HG03064 (cell line): ENCODE results near the gene LRRC34.

Source experiments
- ATAC-seq: cut with Tn5 transposase; IDR thresholded peaks from one replicate; pipeline ENCODE4 v1.9.1; 2021; ENCODE audit warnings: low read depth; ENCODE audit not compliant: unreplicated experiment

LRRC34 gene, protein sequence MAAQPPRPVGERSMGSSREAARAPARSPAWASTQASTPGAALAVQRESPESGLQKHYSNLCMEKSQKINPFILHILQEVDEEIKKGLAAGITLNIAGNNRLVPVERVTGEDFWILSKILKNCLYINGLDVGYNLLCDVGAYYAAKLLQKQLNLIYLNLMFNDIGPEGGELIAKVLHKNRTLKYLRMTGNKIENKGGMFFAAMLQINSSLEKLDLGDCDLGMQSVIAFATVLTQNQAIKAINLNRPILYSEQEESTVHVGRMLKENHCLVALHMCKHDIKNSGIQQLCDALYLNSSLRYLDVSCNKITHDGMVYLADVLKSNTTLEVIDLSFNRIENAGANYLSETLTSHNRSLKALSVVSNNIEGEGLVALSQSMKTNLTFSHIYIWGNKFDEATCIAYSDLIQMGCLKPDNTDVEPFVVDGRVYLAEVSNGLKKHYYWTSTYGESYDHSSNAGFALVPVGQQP

DNA sequence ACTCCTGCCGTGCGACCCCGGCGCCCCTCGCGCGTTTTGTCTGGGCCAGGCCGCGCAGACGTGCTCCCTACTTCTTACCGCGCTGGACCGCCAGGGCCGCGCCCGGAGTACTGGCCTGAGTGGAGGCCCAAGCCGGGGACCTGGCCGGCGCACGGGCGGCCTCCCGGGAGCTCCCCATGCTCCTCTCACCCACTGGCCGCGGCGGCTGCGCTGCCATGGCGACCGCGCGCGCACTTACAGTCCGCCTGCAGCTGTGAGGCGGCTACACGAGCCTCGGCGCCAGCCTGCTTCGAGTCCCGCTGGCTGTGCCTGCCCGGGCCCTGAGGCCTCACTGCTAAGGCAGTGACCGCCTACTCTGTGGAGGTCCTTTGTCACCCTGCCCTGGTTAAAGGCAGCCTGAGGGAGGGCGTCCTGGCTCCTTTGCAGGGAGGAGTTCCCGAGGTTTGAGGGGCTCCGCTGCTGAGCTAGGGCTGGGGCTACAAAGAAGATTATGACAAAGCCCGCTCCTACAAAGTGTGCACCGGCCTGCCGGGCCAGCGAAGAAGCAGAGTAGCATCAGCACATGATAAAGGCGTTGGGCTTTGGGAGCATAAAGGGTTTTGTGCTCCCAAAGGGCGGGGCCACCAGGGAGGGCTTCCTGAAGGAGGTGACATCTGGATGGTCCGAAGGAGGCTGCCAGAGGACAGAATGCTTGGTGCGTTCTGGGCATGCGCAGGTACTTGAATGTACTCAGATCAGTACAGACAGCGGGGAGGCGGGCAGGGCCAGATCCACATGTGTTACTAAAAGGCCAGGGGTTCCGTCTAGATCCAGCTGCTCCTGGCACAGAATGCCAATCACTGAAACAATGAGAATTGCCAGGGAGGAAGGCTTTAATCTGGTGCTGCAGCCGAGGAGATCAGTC, at the start of gene LRRC34, which contains the start of gene LRRIQ4:
Gene LRRC34, minus strand, starts transcription at position 573 of the 904 bp plus-strand sequence. Its CDS starts 356 bp downstream, at position 217.
Gene LRRIQ4, plus strand, starts transcription at position 539 of the 904 bp plus-strand sequence. CDS start 9,052 bp downstream, outside the sequence.
- ATAC-seq, result peak; percentile 65

DNA sequence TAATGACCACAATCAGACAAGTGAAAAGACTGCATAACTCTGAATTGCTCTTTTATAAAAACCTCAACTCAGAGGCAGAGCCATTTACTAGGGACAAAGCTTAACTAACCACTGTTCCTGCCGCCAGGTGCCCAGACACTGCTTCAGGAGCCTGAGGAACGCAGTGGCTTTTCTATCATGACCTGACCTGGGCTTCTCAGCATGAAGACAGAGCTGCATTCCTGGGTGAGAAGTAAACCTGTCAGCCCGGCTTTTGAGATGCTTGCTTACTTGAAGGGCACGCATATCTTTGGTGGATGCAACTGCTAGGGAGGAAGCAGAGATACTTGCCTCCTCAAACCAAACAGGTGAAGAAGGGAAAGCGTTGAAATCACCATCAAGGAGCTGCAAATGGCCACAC, 49.2 kb upstream of the LRRC34 start:
- ATAC-seq, result no peak

DNA sequence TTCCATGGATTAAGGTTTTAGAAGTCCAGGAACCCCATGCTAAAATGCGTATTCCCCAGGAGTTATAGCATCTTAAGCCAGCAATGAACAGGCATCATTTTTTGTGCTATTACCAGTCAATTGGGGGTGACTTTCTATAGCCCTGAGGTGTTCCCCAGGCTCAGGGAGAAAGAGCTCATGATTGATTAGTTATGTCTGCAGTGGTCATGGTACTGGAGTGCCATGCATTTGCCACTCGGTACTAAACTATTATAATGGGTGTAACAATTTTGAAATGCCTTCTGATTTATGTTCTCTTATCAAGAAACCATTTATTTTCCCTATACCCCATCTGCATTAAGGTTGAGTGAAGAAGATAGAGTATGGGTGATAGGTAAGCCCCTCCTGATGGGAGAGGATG, 45.1 kb upstream of the LRRC34 start:
- ATAC-seq, result no peak

DNA sequence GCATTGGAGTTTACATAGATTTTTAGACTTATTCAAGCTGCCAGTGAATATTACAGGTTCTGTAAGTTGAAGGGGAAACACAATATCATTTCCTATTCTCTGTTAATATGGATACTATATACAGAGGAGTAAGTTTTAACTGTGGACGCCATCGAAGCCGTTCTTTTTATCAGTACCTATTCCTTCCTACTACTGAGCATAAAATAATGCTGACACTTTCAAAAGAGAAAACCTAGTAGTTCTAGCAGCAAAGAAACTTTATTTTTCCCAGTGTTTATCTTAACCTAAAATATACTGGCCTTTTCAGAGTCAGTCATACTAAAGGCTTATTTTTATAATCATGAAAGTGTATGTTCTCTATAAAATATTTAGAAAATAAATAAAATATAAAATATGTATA, 42.8 kb upstream of the LRRC34 start:
- ATAC-seq, result no peak

DNA sequence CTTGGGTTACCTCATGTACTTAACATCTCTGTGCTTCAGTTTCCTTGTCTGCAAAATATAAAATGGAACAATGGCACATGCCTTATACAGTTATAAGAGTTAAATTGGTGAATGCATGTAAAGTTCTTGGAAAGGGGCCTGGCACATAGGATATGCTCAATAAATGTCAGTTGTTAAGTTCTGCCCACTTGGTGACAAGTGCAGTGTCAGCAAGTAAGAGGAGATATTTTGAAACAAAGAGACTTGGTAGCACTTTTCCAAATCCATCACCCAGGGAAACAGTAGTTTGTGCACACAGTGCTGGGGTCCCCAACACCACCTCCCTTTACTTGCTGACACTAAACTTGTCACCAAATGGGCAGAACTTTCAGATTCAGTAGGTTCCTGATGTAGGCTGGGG, 37.9 kb upstream of the LRRC34 start:
- no peak for ATAC-seq

DNA sequence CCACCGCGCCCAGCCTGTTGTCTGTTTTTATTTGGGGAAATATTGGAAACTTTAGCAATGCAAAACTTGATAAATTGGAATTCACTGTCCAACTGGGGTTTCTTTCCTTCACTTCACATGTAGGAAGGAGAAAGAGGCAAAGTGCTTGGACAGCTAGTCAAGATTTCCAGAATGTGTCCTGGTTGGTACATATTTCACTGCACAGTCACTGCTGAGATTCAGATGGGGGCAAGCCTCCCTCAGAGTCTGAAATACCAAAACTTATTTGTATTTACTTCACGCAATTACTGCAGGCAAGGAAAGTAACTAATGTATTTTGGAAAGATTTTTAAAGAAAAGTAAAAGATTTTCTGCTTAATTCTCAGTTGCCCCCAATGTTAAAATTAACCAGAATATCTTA, 36.0 kb upstream of the LRRC34 start:
- ATAC-seq, result no peak

DNA sequence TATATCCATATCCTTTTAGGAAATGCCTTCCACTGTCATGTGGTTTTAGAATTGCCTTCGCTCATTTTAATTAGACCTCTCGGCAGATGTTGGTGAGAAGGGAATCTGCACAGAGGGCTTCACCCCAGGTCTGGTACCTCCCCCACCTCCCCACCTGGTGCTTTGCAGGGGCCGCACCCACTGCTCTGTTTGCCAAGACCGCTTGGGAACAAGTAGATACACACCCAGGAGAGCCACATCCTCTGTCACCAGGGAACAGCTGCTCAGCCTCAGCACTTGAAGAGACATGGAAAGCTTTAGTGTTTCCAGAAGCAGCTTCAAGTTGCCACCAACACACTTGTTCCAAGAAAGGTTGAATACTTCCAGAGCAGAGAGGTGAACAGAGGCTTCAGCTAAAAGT, 35.2 kb upstream of the LRRC34 start:
- no peak for ATAC-seq

DNA sequence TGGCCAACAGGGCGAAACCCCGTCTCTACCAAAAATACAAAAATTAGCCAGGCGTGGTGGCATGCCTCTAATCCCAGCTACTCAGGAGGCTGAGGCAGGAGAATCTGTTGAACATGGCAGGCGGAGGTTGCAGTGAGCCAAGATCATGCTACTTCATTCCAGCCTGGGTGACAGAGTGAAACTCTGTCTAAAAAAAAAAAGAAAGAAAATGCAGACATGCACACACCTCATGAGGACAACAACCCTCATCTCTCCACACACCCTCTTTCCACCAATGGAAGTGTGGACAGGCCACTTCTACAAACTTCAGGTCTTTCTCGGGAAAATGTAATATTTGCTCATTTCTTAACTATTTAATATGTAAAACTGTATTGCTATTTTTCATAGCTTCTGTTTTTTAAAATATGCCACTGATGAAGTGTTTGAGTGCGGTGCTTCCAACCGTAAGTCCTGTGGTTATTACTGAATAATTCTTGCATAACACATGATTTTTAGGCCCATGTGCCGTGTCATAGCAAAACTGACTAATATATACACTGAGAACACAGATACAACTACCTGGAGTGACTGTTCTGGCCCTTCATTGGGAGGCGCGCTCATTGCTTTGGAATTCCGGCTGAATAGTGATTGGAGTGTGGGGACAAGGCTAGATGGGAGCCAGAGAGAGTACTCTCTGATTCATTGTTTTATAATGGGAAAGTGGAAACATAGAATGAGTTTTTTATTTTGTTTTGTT, 33.9 kb upstream of the LRRC34 start:
- peak; percentile 98 for ATAC-seq

DNA sequence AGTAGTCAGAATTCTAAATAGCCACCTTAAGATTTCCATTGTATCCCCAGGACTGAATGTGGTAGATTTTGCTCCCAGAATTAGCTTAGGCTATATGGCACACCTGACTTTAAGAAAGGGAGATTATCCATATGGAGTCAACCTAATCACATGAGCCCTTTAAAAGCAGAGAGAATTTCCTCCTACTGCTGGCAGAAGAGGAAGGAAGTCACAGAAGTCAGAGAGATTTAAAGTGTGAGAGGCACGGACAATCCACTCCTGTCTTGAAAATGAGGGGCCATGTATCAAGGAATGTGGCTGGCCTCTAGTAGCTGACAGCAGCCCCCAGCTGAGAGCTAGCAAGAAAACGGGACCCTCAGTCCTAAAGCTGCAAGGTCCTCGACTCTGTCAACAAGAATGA, 30.3 kb upstream of the LRRC34 start:
- no peak for ATAC-seq

DNA sequence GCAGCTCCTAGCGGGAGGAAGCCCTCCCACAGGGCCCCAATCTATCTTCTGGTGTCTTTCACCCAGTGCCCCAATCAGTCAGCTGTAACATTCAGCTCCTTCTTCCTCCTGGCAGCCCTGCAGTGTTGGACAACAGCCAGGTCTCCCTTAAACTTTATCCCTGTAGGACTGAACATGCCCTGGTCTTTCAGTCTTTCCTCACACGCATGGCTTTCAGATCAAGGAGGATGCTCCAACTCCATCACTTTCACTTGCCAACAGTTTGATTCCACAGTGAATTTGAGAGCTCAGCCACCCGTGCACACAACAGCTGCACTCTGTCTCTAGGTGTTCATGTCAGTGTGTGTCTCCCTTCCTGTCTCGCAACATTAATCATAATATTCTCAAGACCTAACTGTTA, 28.5 kb upstream of the LRRC34 start:
- ATAC-seq, result peak; percentile 92

DNA sequence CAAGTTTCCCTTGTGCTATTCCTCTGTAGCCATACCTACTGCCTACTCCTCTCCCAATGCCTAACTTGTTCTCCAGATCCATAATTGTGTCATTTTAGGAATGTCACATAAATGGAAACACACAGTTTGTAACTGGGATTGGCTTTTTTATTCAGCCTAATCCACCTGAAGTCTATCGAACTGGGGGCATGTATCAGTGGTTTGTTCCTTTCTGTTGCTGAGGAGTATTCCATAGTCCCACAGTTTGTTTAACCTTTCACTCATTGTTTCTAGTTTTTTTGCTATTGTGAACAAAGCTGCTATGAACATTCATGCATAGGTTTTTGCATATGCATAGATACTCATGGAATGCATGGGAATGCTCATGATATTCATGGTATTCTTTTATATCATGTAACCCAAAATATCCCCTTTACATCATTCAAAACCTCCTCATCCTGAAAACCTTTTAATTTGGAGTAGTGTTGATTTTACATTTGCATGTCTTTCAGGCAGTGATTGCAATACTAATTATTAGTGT, 25.9 kb upstream of the LRRC34 start:
- ATAC-seq, result no peak

DNA sequence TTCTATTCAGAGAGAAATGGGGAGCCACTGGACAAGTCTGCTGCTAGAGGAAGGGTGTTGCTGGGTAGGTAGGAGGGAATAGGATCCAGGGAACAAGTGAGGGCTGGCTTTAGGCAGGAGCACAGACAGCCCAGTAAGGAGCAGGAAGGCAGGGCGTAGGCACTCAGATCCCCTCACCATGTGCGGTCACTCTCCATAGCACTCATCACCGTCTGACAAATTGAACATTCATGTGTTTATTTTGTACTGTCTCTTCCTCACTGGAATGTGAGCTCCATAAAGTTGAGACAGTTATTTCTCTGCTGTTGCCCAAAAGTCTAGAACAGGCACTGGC, 24.2 kb upstream of the LRRC34 start:
- no peak for ATAC-seq

DNA sequence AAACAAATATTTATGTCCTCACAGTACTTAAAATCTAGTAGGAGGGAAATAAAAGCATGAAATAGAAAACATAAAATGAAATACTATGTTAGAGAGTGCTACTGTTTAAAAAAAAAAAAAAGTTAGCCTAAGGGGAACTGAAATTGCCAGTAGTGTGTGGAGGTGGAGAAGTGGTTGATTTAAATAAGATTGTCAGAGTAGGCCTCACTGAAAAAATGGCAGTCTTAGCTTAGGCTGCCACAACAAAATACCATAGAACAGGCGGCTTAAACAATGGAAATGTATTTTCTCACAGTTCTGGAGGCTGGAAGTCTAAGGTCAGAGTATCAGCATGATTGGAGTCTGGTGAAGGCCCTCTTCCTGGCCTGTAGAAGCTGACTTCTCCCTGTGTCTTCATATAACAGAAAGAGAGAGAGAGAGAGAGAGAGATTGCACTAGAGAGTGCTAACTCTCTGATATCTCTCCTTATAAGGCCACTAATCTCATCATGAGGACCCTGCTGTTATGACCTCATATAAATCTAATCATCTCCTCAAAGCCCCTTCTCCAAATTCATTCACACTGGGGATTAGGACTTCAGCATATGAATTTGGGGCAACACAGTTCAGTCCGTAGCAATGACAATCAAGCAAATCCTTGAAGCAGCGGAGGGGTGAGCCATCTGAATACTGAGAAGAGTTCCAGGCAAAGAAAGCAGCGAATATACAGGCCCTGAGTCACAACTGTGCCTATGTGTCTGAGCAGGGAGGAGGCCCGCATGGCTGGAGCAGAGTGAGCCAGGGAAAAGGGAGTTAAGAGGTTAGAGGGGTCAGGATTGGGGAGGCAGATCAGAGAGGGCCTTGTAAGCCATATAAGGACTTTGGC, 23.6 kb upstream of the LRRC34 start:
- ATAC-seq, result peak; percentile 93

DNA sequence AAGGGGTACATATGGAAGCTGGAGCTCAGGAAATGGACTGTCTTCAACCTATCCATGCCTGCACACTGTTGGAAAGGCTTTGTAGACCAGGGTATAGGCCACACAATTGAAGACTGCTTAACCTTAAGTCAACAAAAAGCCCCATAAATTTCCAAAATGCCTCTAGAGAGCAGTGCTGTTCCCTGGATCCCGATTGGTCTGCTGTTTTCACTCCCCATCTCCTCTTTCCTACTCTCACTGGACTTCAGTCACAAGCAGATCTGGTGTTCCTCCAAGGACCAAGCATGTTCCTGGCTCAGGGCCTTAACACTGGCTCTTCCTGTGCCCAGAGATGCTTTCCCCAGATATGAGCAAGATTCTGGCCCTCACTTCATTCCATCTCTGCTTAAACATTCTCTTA, 22.8 kb upstream of the LRRC34 start:
- ATAC-seq, result no peak

DNA sequence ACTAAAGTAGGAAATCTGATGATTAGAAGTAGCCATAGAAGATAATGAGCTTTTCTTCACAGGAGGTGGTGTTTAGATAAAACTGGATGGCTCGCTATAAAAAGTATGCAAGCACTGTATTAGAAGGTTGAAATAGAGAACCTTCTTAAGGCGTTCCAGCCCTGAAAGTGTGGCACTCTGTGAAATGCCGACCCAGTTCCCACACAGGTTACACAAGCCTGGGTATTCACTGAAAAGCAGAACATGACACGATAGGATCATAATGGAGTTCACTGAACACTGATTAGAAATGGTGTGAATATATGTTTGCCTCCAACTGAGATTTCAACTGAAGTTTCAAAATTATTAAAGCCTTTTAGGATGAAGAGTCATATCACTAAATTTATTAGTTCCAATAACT, 15.0 kb upstream of the LRRC34 start:
- ATAC-seq, result no peak

DNA sequence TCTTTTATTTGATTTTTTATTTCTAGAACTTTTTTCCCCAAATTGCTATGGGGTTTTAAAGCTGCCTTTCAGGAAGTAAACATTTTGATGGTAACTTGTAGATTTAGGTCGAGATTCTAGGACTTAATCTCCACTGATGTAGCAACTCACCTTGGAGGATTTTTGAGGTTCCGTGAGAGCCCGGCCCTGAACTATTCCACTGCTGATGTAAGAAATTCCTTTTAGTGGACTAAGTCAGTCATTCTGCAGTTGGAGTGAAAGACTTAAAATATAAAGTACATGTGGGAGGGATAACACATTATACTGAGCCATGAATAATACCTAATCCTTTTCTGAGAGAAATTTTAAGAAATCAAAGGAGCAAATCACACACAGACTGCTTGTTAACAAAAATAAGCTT, 12.6 kb upstream of the LRRC34 start:
- no peak for ATAC-seq

DNA sequence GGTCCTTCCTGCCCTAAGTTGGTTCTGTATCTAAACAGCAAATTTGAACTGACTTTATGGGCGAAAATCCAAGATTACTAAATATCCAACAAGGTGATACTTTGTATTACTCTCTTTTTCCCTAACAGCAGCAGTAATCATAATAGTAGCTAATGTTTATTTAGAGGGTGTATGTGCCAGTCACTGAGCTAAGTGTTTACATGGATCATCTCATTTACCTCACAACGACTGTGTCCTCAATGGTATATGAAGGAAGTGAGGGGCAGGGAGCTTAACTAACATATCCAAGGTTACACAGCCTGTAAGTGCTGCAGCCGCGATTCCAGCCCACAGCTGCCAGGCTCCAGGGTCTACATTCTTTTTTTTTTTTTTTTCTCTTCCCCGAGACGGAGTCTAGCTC, 10.3 kb upstream of the LRRC34 start:
- ATAC-seq, result no peak

DNA sequence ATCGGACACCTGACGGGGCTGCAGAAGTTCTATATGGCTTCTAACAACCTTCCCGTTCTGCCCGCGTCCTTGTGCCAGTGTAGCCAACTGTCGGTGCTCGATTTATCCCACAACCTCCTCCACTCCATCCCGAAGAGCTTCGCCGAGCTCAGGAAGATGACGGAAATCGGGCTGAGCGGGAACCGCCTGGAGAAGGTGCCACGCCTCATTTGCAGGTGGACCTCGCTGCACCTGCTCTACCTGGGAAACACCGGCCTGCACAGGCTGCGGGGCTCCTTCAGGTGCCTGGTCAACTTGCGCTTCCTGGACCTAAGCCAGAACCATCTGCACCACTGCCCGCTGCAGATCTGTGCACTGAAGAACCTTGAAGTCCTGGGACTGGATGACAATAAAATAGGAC, 9.8 kb upstream of the LRRC34 start:
- no peak for ATAC-seq

DNA sequence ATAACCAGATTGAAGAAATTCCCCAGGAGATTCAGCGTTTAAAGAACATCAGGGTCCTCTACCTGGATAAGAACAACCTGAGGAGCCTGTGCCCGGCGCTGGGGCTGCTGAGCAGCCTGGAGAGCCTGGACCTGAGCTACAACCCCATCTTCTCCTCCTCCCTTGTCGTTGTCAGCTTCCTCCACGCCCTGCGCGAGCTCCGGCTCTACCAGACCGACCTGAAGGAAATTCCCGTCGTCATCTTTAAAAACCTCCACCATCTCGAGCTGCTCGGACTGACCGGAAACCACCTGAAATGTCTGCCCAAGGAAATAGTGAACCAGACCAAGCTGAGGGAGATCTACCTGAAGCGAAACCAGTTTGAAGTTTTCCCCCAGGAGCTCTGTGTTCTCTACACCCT, 9.4 kb upstream of the LRRC34 start:
- ATAC-seq, result no peak

DNA sequence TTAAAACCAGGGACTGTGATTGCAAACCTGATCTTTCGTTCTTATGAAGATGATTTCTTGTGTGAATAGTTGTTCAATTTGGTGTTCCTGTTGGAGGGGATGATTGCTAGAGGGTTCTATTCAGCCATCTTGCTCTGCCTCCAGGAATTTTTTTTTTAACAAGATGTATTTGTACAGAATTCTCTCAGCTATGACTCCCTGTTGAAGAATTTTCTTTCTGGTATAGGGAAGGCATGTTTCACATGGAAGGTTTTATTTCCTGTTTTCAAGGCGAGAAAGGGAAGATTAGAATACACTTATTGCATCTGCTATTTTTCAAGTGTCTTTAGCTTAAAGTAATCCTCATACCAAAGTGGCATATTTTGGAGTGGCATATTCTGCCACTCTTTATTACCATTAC, 5.6 kb upstream of the LRRC34 start:
- no peak for ATAC-seq
